HG02678 (cell line): Measurements from ENCODE around the gene TAS2R7.
"Not testable (repeated sequence)": the region's sequence is repeated elsewhere in the genome, so short reads cannot be mapped to it uniquely, and the experiment has no call there.

Experiments
- ATAC-seq: cut with Tn5 transposase; IDR thresholded peaks from one replicate; pipeline ENCODE4 v1.9.1; 2021; ENCODE audit warnings: mild to moderate bottlenecking, moderate library complexity; ENCODE audit not compliant: unreplicated experiment

The TAS2R7 gene, protein sequence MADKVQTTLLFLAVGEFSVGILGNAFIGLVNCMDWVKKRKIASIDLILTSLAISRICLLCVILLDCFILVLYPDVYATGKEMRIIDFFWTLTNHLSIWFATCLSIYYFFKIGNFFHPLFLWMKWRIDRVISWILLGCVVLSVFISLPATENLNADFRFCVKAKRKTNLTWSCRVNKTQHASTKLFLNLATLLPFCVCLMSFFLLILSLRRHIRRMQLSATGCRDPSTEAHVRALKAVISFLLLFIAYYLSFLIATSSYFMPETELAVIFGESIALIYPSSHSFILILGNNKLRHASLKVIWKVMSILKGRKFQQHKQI

DNA sequence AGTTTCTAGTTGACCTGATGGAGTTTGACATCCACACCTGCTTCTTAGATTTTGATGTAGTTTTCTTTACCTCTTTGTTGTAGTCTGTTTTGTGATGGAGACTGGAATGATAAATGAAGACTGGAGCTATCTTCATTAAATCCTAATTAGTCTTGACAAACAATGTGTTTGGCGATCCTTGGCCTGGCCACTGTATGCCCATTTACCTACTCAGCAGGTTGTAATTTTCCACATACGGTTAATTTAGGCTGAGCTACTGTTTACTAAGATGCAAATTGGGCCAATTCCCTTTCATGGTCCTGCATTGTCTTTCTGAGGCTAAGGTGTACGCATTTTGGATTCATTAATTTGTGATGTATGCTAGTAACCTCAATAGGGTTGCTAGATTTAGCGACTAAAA is at the start of gene TAS2R7:
Gene TAS2R7, minus strand, starts transcription at position 41 of the 400 bp plus-strand sequence. CDS start 57 bp downstream, outside the sequence.
- no peak for ATAC-seq

DNA sequence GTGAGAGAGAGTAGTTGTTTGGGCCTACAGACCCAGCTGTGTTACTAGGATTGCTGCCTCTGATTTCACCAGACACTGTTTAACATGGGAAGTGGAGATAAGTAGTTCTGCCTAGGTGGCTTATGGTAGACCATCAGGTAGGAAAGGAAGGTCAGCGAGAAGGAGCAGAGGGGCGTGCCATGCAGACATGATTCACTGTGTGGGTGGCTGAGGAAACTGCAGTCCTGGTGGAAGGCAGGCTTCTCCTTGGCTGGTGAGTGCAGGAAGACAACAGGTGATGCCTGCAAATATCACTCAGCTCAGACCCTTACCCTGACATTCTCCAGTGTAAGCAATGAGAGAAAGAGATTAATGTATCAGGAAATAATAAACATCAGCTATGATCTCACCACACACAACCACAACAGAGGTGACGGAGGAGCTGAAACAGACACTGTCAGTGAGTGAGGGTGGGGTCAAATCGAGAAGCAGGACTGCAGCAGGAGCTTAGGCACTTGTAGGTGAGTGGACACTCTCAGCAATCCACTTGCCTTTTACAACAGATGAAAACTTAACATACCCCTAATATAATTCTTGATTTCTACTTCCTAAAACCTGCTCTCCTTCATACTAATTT is 48.9 kb upstream of the TAS2R7 start:
- ATAC-seq, result no peak

DNA sequence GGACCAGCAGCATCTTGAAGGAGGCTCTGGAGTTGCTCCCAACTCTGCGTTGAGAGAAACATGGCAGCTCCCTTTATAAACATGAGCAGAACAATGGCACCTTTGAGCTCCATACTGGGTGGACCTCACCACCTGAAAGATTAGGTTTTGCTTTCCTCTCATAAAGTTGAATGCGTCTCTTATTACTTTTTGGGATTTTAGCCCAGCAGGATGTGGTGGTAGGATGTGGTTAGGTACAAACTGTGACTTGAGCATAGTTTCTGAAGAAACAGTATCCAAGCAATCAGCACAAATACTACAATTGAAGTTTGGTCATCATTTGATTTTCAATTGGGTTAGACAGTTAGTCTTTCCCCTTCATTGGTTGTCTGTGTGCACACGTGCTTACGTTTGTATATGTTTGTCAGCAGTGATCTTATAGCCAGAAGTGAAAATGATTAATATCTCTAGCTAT is 47.0 kb upstream of the TAS2R7 start, which contains the start of gene PRR4:
Gene PRR4, minus strand, starts transcription at position 51 of the 454 bp plus-strand sequence. Its CDS starts 38 bp downstream, at position 13.
- ATAC-seq, result no peak

DNA sequence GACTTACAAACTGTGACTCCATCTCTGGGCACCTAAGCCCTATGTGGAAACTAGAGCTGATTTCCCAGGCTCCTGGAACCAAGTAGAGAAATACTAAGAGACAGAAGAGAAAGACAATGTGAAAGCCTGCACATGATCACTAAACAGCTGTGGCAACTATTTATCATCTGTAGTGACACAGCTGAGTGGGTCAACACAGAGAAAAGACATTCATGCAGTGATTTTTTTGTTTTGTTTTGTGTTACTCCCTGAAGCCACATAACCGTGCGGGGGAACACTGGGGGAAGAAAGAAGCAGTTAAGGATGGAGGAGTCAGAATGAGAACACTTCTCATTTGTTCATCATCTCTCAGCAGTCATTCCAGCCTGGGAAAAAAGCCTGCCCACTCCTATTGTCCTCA is 45.3 kb upstream of the TAS2R7 start:
- no peak for ATAC-seq

DNA sequence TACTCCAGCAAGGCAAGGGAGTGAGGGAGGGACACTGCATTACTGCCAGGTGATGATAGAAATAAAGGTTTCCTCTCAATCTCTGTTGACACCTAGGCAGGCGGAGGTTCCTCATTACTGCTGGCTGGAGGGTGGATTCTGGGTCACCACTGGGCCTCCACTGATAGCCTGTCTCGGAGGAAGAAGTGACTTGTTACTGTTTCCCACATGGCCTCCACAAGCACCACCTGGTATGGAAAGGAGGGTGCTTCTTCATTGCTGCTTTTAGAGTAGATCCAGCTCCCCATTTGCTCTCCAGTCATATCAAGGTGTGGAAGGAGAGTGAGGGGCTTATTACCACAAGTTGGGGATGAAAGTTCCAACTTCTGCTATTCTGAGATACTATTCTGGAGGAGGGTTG is 40.4 kb upstream of the TAS2R7 start:
- ATAC-seq, result no peak

DNA sequence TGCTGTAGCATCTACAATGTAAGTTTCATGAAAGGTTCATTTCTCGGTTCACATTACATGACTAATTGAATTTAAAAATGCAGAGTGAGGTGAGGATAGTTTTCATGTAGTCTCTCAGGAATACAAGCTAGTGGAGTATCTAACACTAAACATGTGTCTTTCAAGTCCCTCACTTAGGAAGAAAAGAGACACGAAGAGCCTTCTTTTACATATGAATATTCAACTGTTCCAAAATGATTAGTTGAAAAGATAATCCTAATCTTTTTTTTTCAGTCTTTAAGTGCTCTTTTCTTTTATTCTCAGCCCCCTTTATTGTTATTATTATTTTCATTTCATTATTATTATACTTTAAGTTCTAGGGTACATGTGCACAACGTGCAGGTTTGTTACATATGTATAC is 36.0 kb upstream of the TAS2R7 start:
- ATAC-seq, result no peak

DNA sequence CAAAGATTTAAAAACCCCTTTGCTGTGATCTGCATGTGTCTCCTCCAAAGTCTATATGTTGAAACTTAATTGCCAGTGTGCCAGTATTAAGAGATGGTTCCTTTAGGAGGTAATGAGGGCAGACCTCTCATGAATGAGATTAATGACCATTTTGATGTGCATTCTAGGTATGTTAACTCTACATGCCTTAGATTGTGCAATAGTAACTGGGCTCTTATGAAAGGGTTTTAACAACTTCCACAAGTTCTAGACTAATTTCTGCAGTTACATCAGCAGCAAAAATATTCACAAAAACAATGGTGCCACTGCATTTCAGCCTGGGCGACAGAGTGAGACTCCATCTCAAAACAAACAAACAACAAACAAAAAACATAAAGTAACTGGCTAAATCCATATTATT is 27.6 kb upstream of the TAS2R7 start:
- no peak for ATAC-seq

DNA sequence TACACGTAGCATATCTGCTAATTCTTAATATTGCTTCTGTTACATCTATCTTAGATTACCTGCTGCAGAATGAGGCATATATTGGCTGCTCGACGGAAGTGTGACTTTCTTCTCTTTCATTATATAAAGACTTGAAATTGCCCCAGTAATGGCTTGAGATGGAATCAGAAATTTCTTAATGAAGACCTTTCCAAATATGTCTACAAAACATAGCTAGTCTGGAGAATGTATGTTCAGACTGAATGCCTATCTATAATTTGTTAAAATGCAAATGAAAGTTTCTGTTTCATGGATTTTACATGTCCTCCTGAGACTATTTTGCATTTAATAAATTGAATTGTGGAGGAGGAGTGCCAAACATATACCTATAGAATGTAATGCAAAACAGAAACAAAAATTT is 23.8 kb upstream of the TAS2R7 start, which contains the start of gene TAS2R10:
Gene TAS2R10, minus strand, starts transcription at position 101 of the 400 bp plus-strand sequence. Its CDS starts 89 bp downstream, at position 12.
- ATAC-seq, result no peak

DNA sequence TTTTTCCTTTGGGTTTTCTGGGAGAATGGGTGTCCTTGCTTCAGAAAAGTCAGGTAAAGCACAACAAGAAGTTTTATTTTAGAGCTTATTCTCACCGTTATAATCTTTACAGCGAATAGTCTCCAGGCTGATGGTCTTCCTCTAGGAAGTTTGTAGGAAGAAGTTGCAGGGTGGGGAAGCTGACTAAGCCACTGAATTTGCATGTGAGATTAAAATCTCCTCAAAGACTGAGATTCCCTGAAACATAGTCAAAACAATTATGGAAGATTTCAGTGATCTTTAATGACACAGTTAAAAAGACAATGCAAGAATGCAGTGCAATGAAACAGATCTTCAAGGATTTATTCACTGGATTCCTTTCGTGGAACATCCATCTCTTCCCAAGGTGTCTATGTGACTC is 22.5 kb upstream of the TAS2R7 start:
- no peak for ATAC-seq

DNA sequence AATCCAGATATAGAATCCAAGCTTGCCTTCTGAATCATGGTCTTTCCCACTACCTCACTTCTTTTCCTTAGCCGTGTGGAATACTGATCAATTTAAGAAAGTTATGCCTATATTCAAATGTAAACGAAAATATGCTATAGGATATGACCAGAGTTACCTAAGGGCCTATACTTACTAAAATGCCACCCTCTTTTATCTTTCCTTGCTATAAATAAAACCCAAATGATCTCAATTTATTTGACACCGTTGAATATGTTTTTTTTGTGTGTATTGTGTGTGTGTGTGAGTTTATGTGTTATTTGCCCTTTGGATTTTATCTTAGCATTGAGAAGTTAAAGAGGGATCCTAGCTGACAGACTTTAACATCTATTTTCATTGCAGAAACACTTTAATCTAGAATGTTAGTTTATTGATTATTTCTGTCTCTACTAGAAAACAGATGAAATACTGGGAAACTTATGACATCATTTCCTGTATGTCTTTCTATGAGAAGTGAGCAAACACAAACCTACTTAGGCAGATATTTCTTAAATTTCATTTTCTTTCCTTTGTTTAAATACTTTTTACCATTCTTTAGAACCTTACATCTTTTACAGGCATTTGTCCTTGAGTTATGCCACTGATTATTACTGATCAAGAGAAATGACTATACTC is 9.6 kb upstream of the TAS2R7 start:
- ATAC-seq, result no peak

DNA sequence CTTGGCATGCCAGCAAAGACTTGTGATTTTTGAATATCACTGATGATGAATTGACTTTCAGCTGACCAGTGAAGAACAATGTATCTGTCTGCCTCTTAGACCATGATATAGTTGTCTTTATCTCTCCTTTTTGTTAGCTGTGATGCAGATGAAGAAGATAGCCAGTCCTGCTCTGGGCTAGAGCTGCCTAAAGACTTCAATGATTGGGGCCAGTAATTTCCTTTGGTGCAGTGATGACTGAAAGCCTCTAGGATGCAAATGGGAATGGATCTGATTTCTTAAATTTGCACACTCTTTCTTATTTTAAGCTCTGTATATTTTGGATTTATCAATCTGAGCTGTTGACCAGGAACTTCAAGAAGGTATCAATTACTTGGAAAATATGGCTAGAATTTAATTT is 7.6 kb upstream of the TAS2R7 start, which contains the start of gene TAS2R9:
Gene TAS2R9, minus strand, starts transcription at position 101 of the 400 bp plus-strand sequence. Its CDS starts 93 bp downstream, at position 8.
- ATAC-seq, result no peak

DNA sequence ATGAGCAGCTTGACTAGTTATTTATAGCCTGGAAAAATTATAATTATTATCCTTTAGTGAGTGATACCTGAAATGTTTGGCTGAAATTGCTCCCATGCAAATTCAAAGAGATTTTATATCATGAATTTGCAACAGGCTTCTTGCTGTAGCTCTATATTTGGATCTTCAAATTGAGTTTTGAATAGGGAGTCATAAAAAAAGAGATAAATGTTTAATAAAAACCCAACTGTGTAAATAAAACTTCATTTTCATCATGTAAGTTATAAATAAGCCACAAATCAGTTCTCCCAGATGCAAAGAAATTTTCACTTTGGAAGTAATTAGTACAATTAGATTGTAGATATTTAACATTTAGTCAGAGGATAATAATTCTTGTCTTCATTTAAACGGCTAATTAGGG is 4.8 kb upstream of the TAS2R7 start, which contains the start of gene TAS2R8:
Gene TAS2R8, minus strand, starts transcription at position 101 of the 400 bp plus-strand sequence. CDS start 306 bp downstream, outside the sequence.
- ATAC-seq, result no peak

DNA sequence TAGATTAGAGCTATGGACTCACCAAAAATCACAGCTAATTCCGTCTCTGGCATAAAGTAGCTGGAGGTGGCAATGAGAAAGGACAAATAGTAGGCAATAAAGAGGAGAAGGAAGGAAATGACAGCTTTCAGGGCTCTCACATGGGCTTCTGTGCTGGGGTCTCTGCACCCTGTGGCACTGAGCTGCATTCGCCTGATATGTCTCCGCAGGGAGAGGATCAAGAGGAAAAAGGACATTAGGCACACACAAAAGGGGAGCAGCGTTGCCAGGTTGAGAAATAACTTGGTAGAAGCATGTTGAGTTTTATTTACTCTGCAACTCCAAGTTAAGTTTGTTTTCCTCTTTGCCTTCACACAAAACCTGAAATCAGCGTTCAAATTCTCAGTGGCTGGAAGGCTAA is 686 bp downstream of the TAS2R7 start:
- no peak for ATAC-seq

DNA sequence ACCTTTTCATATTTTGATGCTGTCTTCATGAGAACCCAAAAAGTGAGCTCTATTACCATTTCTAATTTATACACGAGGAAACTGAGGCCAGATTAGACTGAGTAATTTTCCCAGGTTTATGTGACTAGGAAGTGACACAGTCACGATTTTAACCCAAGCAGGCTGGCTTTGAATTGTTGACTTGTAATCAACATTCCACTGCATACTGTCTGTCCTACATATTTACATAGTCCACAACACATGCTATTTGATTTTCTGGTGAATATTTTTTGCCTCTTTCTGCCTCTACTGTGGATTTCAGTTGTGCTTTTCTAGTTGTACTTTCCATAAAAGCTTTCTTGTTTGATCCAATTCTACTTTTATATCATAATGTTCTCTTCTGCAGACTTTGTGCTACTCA is 8.2 kb downstream of the TAS2R7 start:
- ATAC-seq, result no peak

DNA sequence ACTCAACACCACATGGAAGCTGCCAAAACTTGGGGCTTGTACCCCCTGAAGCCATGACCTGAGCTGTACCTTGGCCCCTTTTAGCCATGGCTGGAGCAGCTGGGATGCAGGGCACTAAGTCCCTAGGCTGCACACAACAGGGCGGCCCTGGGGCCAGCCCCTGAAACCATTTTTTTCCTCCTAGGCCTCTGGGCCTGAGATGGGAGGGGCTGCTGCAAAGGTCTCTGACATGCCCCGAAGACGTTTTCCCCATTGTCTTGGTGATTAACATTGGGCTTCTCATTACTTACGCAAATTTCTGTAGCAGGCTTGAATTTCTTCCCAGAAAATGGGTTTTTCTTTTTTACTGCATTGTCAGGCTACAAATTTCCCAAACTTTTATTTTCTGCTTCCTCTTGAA is 10.7 kb downstream of the TAS2R7 start:
- ATAC-seq, result not testable (repeated sequence)

DNA sequence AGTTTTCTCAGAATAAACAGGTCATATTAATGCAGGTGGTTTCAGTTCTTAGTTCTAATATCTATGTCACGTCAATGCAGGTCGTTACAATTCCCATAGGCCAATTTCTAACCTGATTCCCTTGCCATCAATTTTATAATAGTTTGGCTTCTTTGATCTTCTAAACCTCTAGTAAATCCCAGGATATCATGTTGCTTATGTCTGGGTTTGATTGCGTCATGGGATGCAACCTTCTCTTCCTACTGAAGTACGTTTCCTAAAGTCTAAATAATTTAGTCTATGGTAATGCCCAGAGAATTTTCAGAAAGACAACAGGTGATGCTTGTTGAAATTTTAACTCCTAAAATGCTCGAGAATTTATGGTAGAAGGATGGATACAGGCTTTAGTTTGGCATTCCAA is 19.2 kb downstream of the TAS2R7 start:
- no peak for ATAC-seq

DNA sequence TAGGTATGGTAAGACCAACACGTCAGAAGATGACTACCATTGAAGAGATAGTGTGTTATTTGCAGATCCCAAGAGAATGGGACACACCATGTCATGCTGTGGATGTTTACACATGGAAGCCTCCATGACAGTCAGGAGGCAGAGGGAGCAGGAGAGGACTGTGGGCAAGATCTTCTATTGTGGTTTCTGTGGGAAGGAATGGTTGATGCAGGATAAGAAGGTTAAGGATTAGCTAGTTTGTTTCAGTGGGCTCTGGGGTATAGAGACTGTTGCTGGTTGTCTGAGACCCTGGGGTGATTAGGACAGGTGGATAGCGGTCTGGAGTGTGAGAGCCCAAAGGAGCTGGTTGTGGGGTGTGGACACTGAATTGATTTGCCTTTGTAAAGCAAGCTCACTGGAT is 23.3 kb downstream of the TAS2R7 start:
- no peak for ATAC-seq

DNA sequence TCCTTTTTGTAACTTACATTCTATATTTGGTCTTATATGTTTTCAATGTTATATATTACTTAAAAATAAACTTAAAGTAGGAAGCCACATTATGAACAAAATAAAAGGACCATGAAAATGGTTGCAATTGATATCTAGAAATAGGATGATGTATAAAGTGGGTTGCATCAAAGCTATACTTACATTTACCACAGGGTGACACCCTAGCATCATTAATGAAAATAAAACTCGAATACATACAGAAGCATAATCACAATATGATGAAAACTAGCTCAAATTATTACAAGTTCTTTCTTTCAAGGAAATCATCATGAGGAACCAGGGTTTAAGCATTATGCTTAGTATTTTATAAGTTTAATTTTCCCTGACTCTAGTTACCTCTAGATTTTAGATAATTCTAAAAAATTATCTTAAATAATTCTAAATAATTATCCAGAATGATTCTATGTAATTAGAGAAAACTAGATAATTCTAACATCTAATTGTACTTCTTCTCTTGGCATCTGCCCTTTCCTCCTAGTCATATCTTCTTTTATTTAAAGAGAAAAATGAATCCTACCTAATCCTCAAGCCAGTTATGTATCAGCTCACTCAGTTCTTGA is 31.2 kb downstream of the TAS2R7 start:
- no peak for ATAC-seq

DNA sequence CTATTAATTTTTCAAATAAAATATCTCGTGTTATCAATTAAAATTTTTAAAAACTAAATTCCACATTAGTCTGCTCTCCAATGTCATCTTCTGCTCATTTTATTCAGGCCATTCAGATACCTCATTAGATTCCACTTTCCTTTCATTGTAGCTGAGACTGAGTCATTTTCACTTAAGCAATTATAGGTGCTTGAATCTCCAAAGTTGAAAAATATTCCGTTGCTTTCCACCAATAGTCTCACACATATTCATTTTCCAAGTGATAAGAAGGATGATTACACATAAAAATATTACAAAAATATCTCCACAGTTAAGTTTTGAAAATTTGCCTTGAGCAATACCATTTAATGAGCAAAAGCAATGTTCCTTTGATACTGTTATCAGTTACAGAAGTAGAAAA is 42.8 kb downstream of the TAS2R7 start:
- ATAC-seq, result no peak

DNA sequence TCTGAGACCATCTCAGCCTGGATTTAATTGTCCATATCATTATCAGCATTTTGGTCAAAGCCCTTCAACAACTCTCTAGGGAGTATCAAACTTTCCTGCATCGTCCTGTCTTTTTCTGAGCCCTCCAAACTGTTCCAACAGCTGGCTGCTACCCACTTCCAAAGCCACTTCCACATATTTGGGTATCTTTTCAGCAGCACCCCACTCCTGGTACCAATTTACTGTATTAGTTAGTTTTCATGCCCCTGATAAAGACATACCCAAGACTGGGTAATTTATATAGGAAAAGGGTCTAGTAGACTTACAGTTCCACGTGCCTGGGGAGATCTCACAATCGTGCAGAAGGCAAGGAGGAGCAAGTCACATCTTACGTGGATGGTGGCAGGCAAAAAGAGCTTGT is 46.2 kb downstream of the TAS2R7 start:
- no peak for ATAC-seq

DNA sequence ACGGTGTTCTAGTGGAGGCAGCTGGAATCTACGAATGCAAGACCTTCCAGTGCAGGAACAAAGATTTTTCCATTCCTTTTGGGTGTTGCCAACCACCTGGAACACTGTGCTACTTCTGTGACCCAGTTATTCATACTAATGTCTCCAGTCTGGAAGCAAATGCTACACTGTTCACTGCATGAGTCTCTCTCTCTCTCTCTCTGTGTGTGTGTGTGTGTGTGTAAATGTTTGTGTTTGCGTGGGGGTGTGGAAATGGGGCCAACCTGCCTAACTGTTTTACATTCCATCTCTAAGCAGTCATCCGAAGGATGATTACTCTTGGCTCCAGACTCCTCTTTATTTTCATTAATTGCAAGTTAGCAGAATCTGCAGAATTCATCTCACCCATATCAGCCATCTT is 49.4 kb downstream of the TAS2R7 start:
- ATAC-seq, result no peak
